GM19023 (cell line): Measurements from ENCODE around the gene KIAA1755.

ENCODE experiments used
- ATAC-seq: cut with Tn5 transposase; IDR thresholded peaks from one replicate; pipeline ENCODE4 v1.9.1; 2021; ENCODE audit warnings: mild to moderate bottlenecking, moderate library complexity; ENCODE audit not compliant: unreplicated experiment

The KIAA1755 gene

GRCh38 chr20:38209054-38209675, 51.4 kb downstream of the KIAA1755 start:
- ATAC-seq, result no peak

- ATAC-seq, result no peak
These were observed 52.0 kb downstream of the KIAA1755 start for GRCh38 chr20:38208523-38208922.

- ATAC-seq, result no peak
These were observed 52.4 kb downstream of the KIAA1755 start for GRCh38 chr20:38208088-38208487.

- no peak for ATAC-seq
These were observed 52.9 kb downstream of the KIAA1755 start for GRCh38 chr20:38207621-38208020.

- ATAC-seq, result no peak
These were observed 55.5 kb downstream of the KIAA1755 start for GRCh38 chr20:38205001-38205400.

GRCh38 chr20:38203981-38204357, 56.6 kb downstream of the KIAA1755 start:
- ATAC-seq, result no peak

GRCh38 chr20:38203337-38203980, 57.1 kb downstream of the KIAA1755 start:
- no peak for ATAC-seq

GRCh38 chr20:38202982-38203293, 57.6 kb downstream of the KIAA1755 start:
- ATAC-seq, result no peak

- ATAC-seq, result no peak
These were observed 58.2 kb downstream of the KIAA1755 start for GRCh38 chr20:38202153-38202981.

- ATAC-seq, result no peak
These were observed 59.2 kb downstream of the KIAA1755 start for GRCh38 chr20:38201356-38201755.

- ATAC-seq, result no peak
These were observed 59.9 kb downstream of the KIAA1755 start for GRCh38 chr20:38200646-38201045.

GRCh38 chr20:38199501-38200390, 60.8 kb downstream of the KIAA1755 start:
- ATAC-seq, result no peak

- ATAC-seq, result no peak
These were observed 62.2 kb downstream of the KIAA1755 start for GRCh38 chr20:38198238-38198861.

GRCh38 chr20:38197619-38198018, 62.9 kb downstream of the KIAA1755 start:
- no peak for ATAC-seq

- no peak for ATAC-seq
These were observed 63.3 kb downstream of the KIAA1755 start for GRCh38 chr20:38197217-38197616.

GRCh38 chr20:38196592-38196991, 63.9 kb downstream of the KIAA1755 start:
- ATAC-seq, result no peak

- no peak for ATAC-seq
These were observed 64.5 kb downstream of the KIAA1755 start for GRCh38 chr20:38196076-38196475.

- ATAC-seq, result no peak
These were observed 65.0 kb downstream of the KIAA1755 start for GRCh38 chr20:38195521-38195920.

- ATAC-seq, result no peak
These were observed 65.5 kb downstream of the KIAA1755 start for GRCh38 chr20:38194971-38195504.

GRCh38 chr20:38193586-38194105, 66.9 kb downstream of the KIAA1755 start:
- ATAC-seq, result no peak
